Measurements from ENCODE around the gene IL18BP.
A peak's percentile ranks its signal among the peaks of the same experiment; 100 is the strongest.

The IL18BP gene

GRCh38 chr11:71995726-71996291 lies 2.9 kb upstream of the IL18BP start:
- no peak overlapping the region for H3K4me3 ChIP-seq (ENCODE audit: low read depth, low read length)
- TF ChIP-seq, protein P1, sequence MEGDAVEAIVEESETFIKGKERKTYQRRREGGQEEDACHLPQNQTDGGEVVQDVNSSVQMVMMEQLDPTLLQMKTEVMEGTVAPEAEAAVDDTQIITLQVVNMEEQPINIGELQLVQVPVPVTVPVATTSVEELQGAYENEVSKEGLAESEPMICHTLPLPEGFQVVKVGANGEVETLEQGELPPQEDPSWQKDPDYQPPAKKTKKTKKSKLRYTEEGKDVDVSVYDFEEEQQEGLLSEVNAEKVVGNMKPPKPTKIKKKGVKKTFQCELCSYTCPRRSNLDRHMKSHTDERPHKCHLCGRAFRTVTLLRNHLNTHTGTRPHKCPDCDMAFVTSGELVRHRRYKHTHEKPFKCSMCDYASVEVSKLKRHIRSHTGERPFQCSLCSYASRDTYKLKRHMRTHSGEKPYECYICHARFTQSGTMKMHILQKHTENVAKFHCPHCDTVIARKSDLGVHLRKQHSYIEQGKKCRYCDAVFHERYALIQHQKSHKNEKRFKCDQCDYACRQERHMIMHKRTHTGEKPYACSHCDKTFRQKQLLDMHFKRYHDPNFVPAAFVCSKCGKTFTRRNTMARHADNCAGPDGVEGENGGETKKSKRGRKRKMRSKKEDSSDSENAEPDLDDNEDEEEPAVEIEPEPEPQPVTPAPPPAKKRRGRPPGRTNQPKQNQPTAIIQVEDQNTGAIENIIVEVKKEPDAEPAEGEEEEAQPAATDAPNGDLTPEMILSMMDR (IDR thresholded peaks at IDR 0.05; ENCODE audit: borderline replicate concordance, insufficient read depth, low read depth, low read length) = no peak

- TF ChIP-seq, protein P1 (IDR thresholded peaks at IDR 0.05; ENCODE audit: borderline replicate concordance, insufficient read depth, low read depth, low read length) = no peak
- no peak overlapping the region for H3K4me3 ChIP-seq (ENCODE audit: low read depth, low read length)
These were observed 2.2 kb upstream of the IL18BP start for GRCh38 chr11:71996517-71996916.

DNA sequence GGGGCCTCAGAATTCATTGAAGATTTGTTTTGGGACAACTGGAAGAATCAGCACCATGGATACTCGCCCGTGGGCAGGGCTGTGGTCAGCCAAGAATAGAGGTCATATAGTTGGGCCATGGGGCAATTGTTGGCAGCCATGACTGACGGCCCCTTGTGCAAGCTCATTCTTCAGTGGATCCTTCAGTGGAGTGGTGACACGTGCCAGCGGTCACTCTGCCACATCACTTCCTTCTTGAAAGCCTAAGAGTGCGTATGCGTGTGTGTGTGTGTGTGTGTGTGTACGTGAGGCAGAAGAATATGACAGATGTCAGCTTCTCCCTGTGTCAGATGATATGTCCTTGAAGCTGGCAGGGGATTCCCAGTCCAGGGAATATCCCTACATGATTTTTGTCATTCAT lies 1.8 kb upstream of the IL18BP start:
- TF ChIP-seq, protein P1 (IDR thresholded peaks at IDR 0.05; ENCODE audit: borderline replicate concordance, insufficient read depth, low read depth, low read length) = no peak
- H3K4me3 ChIP-seq (ENCODE audit: low read depth, low read length) = no peak overlapping the region

DNA sequence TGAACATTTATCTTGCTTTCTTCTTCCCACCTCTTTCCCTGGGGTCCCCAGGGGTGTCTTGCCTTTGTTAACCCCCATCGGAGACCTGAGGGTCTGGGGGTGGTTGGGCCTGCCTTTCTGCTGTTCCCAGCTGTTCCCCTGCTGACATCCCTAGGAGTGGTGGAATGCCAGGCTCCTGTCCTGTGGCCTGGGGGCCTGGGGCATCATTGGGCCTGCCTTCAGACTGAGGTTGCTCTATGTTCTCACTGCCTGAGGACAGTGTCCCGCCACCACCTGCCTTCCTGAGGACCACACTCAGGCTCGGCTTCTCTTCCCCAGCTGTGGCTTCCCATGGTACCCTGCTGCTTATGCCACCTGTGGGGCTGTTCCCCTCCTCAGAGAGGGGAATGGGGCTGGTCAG lies 1.1 kb upstream of the IL18BP start:
- H3K4me3 ChIP-seq (ENCODE audit: low read depth, low read length) = no peak overlapping the region

DNA sequence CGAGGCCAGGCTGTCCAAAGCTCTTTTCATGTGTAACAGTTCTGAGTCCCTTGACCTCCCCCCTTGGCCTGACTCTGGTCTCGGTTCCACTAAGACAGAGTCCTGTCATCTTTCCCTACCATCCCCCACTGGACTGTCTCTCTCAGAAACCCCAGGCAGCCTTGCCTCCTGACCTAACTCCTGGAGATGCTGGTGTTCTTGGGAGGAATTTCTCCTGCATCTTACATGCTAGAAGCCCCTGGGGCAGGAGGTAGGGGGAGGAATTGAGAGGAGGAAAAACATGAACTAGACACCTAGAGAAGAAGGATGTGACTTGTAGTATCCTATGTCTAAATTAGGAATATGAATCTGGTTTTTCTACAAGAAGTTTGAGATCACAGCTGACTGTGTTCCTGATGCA lies 648 bp upstream of the IL18BP start:
- TF ChIP-seq, protein P1 (IDR thresholded peaks at IDR 0.05; ENCODE audit: borderline replicate concordance, insufficient read depth, low read depth, low read length) = no peak
- H3K4me3 ChIP-seq (ENCODE audit: low read depth, low read length) = no peak overlapping the region

More for the DNA sequence above, 1.1 kb upstream of the IL18BP start:
- TF ChIP-seq, protein P1 (IDR thresholded peaks at IDR 0.05; ENCODE audit: borderline replicate concordance, insufficient read depth, low read depth, low read length) = no peak

GRCh38 chr11:71999362-71999761 lies 653 bp downstream of the IL18BP start:
- TF ChIP-seq, protein P1 (IDR thresholded peaks at IDR 0.05; ENCODE audit: borderline replicate concordance, insufficient read depth, low read depth, low read length) = no peak
- H3K4me3 ChIP-seq (ENCODE audit: low read depth, low read length) = peak overlapping the region; percentile 35

- H3K4me3 ChIP-seq (ENCODE audit: low read depth, low read length) = no peak overlapping the region
- TF ChIP-seq, protein P1 (IDR thresholded peaks at IDR 0.05; ENCODE audit: borderline replicate concordance, insufficient read depth, low read depth, low read length) = no peak
These were observed 1.1 kb downstream of the IL18BP start for GRCh38 chr11:71999798-72000197.

Measured in GM12875 (cell line).